CD4-positive, alpha-beta T cell treated with Interleukin-12 subunit alpha and Interleukin-12 subunit beta, for 1 hour (primary cell): ENCODE data around the gene NEK4.

ENCODE experiments used
- DNase-seq: peaks from one replicate; pipeline ENCODE4 v3.0.0-alpha.2; 2020

Gene NEK4

DNA sequence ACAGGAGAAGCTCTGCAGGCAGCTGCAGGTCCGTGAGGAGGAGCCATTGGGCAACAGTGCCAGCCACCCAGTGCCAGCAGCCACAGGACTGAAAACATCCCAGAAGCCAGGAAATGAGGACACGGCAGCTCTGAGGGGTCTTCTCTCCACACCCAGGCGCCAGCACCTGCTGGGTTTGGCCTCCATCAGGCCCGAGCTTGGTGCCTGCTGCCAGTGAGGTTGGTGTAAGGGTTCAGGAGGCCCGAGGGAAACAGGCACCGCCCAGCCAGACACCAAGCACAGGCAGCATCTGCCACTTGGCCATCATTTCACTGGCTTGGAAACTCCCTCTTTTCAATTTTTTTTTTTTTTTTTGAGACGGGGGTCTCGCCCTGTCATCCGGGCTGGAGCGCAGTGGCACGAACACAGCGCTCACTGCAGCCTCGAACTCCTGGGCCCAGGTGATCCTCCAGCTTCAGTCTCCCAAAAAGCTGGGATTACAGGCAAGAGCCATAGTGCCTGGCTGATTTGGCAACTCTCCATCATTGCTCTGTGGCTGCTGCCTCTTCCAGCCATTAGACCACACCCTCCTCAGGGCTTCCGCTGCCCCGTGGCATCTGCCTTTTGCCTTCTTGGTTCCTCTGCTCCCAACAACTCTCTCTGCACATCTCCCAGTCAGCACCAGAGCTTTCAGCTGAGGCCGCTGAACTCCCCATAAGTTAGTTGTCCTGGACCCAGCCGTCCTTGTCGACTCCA, 22.4 kb upstream of the NEK4 start:
- DNase-seq: no peak

GRCh38 chr3:52792413-52792812, 21.7 kb upstream of the NEK4 start:
- DNase-seq: no peak

- DNase-seq: no peak
These were observed 21.2 kb upstream of the NEK4 start for GRCh38 chr3:52791928-52792327.

DNA sequence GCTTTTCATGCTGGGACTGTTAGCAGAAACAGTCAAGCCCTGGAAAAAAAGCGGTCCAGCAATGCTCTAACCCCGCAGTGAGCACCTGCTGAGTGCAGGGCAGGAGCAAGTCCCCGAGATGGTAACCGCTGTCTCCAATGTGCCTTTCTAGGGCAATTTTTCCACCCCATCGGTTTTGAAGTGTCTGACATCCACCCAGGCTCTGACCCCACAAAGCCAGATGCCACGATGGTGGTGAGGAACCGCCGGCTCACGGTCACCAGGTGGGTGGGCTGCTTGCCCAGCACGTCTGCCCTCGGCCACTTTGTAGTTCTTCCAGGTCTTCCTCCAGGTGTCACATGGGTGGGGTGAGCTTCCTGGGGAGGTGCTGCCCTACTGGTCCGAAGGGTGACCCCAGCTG, 20.6 kb upstream of the NEK4 start:
- DNase-seq: no peak

- DNase-seq: no peak
These were observed 20.0 kb upstream of the NEK4 start for GRCh38 chr3:52790741-52791140.

- no peak for DNase-seq
These were observed 19.6 kb upstream of the NEK4 start for GRCh38 chr3:52790337-52790736.

DNA sequence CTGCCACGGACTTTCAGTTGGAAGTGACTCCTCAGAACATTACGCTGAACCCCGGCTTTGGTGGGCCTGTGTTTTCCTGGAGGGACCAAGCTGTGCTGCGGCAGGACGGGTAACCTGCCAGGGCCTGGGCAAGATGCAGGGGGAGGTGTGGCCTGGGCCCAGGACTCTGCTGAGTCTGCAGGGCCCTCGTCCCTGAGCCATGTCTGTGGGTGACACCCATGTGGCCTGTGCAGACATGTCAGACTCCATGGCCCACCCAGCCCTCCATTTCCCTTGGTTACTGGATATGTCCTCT, 19.0 kb upstream of the NEK4 start:
- DNase-seq: no peak

DNA sequence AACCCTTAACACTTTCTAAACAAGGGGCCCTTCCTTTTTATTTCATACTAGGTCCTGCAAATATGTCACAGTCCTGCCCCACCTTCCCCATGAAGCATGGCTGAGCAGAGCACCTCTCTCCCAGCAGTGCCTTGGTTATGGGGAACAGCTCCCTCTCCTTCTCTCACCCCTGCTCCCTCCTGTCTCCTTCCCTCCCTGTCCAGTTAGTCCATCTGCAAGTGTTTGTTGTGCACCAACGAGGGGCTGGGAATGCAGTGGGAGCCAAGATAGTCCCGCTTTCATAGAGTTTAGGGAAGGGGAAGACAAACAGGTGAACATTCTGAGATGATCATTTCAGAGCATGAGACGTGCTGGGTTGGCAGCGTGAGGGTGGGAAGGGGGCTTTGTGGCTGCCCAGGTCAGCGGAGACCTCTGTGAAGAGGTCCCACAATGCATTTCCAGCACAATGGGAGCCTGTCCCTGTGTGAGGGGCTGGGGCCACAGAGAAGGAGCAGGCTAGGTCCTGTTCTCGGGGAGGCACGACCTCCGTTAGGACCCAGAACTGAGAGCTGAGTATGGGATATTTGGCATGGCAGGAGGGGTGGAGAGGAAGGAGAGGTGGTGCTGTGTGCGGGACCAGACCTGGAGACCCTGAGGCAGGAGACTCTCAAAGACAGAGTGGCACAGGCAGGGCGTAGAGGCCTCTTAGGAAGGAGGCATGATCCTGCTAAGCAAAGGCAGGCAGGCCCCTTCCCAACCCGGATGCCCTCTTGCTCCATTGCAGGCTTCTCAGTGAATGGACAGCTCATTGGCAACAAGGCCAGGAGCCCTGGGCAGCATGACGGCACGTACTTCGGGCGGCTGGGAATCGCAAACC, 18.4 kb upstream of the NEK4 start:
- no peak for DNase-seq

DNA sequence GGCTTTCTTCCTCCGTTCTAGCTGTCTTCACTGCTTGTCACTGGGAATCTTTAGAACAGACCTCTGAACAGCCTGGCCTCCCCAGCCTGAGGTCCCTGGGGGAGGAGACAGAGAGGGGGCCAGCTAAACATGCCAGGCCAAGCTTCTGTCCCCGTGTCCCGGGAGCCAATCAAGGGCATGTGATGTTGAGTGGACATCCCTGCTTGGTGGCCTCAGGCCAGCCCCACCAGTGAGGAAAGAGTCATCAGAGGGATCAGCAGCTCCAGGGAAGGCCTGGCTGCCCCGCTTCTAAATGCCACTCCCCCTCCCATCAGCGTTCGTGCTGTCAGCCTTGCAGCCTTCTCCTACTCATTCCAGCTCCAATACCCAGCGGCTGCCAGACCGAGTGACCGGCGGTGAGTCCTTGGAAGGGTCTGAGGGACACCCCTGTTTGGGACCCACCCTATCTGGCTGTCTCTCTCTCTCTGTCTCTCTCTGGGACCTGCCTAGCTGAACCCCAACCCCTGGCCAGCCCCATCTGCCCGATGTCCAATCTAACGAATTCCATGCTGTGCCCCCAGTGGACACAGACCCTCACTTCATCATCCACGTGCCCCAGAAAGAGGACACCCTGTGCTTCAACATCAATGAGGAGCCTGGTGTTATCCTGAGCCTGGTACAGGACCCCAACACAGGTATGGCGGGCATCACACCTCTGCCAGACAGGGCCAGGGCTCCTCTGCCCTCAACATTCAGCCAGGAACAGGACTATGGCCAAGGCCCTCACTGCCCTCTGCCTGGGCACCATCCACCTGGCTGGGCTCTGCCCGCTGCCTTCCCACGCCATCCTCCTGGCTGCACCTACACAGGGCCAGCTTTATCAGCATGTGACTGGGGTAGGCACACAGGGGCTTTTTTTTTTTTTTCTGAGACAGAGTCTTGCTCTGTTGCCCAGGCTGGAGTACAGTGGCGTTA, 17.2 kb upstream of the NEK4 start:
- DNase-seq: no peak

GRCh38 chr3:52787246-52787645, 16.5 kb upstream of the NEK4 start:
- DNase-seq: no peak

DNA sequence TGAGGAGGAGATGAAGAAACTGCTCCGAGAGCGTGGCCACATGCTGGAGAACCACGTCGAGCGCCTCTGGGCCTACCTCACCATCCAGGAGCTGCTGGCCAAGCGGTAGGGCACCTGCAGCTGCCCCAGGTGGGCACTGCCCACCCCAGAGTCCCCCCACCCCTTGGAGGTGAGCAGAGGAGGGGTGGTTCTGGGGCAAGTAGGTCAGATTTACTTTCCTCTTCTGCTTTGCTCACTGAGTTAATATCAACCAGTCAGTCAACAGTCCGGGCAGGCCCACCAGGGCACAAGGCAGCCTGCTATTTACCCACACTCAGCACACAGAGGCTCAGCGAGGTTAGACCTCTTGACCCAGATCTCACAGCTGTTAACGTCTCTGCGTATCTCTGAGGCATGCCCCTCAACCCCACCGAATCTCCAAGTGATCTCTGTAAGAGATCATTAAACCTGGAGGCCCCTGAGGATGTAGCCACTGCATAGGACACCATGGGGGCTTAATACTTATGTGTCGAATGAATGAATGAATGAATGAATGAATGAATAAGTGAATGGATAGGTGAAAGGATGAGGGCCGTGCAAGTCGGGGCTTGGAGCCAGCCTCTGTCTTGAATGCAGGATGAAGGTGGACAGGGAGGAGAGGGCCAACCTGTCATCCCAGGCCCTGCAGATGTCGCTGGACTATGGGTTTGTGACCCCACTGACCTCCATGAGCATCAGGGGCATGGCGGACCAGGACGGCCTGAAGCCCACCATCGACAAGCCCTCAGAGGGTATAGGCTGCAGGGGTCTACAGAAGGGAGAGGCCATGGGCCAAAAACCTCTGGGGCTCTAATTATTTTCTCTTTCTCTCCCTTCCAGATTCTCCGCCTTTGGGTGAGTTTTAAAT, 15.8 kb upstream of the NEK4 start:
- DNase-seq: no peak

GRCh38 chr3:52784931-52785590, 14.3 kb upstream of the NEK4 start:
- DNase-seq: no peak

GRCh38 chr3:52784021-52784621, 13.4 kb upstream of the NEK4 start:
- DNase-seq: no peak

- no peak for DNase-seq
These were observed 12.4 kb upstream of the NEK4 start for GRCh38 chr3:52783211-52783555.

DNA sequence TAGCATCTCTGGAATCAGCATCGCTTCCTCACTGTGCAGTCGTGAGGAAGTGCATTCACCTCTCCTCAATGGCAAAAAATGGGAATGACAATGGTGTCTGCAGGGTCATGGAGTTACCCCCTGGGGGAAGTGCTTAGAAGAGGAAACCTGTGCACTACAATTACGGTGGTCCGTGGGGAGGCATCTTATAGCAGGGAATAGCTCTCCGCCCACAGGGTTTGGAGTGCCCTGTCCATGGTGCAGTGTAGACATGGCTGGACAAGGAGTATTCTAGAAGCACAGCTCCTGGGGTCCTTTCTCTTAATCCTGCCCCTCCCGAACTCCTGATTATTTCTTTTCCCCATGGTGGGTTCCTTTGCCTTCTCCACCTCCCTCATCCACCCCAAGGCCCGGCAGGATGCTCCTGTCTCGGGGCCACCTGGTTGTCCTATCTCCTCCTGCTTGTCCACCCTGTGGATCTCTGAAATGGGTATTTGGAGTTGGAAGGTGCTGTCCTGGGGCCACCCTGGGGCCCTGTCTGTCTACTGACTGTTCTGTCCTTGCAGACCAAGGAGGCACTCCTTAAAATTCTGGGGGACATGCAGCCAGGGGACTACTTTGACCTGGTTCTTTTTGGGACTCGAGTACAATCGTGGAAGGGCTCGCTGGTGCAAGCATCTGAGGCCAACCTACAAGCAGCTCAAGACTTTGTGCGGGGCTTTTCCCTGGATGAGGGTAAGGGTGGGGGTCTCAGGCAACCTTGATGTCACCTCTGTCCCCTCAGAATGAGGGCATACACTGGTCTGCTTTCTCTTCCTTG, 11.9 kb upstream of the NEK4 start:
- DNase-seq: no peak

- DNase-seq: no peak
These were observed 11.0 kb upstream of the NEK4 start for GRCh38 chr3:52781741-52782140.

- no peak for DNase-seq
These were observed 9.3 kb upstream of the NEK4 start for GRCh38 chr3:52779837-52780585.

DNA sequence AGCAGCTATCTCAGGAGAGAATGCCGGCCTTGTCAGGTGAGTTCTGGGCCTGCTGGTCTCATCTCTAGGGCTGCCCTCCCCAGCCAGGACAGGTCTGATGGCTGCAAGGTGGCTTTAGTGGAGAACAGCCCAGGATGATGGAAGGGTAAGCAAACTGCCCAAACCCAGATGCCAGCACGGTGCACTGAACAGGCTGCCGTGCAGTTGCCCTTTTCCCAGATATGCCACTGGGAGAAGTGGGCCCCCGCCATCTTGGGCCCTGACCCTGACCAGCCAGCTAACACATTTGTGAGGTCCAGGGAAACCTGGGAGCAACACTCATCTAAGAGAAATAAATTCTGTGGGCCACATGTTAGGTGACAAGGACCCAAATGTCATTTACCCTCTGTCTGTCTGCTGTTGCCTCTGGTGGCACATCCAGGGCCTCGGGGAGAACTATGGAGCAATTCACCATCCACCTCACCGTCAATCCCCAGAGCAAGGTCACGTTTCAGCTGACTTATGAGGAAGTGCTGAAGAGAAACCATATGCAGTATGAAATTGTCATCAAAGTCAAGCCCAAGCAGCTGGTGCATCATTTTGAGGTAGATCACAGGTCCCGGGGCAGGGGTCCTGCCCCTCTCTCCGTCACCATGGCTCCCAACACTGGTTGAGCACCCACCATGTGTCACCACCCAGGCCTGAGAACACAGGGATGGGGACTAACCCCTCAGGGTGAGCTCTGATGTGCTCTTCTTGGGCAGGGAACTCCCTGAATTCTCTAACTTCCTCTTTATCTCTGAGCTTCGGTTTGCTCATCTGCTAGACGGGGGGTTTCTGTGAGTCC, 8.5 kb upstream of the NEK4 start:
- DNase-seq: no peak
